ENCODE data around the gene DAAM1. TPM values are rescaled to one million over a fixed set of nuclear protein-coding genes. Genes with fewer than 3 reads are reported as not detected.

Gene DAAM1
- total RNA-seq, 1 donor from 2014 or later = 67.6 TPM

- Histone ChIP-seq H3K27me3 (no peaks in the 10 kb centered on the region), H3K36me3 (no peaks in the 10 kb centered on the region), H3K9me3 (no peaks in the 10 kb centered on the region), H3K27ac (no peak overlapping the region), H3K4me1 (peaks cover 8 to 42% of the 10 kb centered on the region in 2 donors), H3K4me3 (no peak overlapping the region)
- TF ChIP-seq, protein P1, sequence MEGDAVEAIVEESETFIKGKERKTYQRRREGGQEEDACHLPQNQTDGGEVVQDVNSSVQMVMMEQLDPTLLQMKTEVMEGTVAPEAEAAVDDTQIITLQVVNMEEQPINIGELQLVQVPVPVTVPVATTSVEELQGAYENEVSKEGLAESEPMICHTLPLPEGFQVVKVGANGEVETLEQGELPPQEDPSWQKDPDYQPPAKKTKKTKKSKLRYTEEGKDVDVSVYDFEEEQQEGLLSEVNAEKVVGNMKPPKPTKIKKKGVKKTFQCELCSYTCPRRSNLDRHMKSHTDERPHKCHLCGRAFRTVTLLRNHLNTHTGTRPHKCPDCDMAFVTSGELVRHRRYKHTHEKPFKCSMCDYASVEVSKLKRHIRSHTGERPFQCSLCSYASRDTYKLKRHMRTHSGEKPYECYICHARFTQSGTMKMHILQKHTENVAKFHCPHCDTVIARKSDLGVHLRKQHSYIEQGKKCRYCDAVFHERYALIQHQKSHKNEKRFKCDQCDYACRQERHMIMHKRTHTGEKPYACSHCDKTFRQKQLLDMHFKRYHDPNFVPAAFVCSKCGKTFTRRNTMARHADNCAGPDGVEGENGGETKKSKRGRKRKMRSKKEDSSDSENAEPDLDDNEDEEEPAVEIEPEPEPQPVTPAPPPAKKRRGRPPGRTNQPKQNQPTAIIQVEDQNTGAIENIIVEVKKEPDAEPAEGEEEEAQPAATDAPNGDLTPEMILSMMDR (IDR thresholded peaks at IDR 0.05) = no peak
- intact Hi-C loops (cut with DNase I) = no loop called here
- DNase-seq (ENCODE audit: low spot score in 2 of 2) = no peak
Measured at GRCh38 chr14:59204305-59204704, 15.8 kb downstream of the DAAM1 start.

DNA sequence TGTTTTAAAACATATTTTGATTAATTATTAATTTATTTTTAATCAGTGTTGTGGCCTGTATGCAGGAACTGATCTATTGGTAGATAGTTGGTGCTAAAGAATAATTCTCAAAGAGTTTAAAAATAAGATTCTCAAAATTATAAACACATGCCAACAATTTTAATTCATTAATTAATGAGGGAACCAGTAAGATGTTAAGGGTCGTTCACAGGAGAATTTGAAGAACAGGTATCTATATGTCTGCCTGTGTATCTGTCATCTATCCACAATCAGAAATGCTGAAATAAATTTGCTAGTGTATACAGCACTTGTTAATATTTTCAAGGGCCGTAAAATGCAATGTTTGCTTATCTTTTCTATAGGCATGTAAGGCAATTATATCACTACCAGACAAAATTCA, 18.4 kb downstream of the DAAM1 start:
- intact Hi-C loops (cut with DNase I) = no loop called here
- peaks cover 3 to 29% of the 10 kb centered on the region in 2 donors for H3K4me1 ChIP-seq

DNA sequence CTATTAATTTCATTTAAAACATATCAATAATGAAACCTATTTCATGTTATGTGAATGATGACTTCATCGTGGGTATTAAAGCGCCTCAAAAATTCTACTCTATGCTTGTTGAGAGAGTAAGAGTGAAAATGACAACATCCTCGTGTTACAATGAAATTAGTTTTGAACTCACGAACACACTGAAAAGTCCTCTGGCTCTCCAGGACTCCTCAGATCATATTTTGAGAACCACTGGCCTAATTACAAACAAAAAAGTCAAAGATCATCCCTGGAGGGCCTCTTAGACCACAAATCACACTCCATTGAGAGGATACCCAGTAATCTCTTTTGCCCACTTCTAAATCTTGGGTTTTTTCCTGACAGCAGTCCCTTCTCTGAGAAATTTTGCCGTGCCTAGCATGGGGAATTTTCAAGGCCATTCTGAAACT, 19.1 kb downstream of the DAAM1 start:
- TF ChIP-seq, protein P1 (IDR thresholded peaks at IDR 0.05) = no peak
- DNase-seq (ENCODE audit: low spot score in 2 of 2) = no peak
- H3K27me3 ChIP-seq = no peaks in the 10 kb centered on the region
- peak overlapping the region in 1 of 2 donors; percentile 12 for H3K27ac ChIP-seq
- intact Hi-C loops (cut with DNase I) = no loop called here
- peaks cover 0 to 29% of the 10 kb centered on the region in 2 donors for H3K4me1 ChIP-seq
- no peaks in the 10 kb centered on the region for H3K36me3 ChIP-seq
- H3K4me3 ChIP-seq = no peak overlapping the region
- no peaks in the 10 kb centered on the region for H3K9me3 ChIP-seq

More for the DNA sequence above, 18.4 kb downstream of the DAAM1 start:
- TF ChIP-seq, protein P1 (IDR thresholded peaks at IDR 0.05) = no peak
- Histone ChIP-seq H3K4me3 (no peak overlapping the region), H3K27me3 (no peaks in the 10 kb centered on the region), H3K36me3 (no peaks in the 10 kb centered on the region), H3K9me3 (no peaks in the 10 kb centered on the region), H3K27ac (no peak overlapping the region)
- no peak for DNase-seq (ENCODE audit: low spot score in 2 of 2)

GRCh38 chr14:59208224-59208814, 19.9 kb downstream of the DAAM1 start:
- Histone ChIP-seq H3K9me3 (no peaks in the 10 kb centered on the region), H3K27ac (peak overlapping the region in 1 of 2 donors; percentile 37), H3K4me1 (peaks cover 0 to 24% of the 10 kb centered on the region in 2 donors), H3K36me3 (no peaks in the 10 kb centered on the region), H3K4me3 (no peak overlapping the region), H3K27me3 (no peaks in the 10 kb centered on the region)
- intact Hi-C loops (cut with DNase I) = loop anchor here (2.0 kb wide), 1 partner anchor 18 kb away; no protein-coding TSS in a partner anchor
- TF ChIP-seq, protein P1 (IDR thresholded peaks at IDR 0.05) = no peak
- peak in 1 of 2 donors; percentile 70 for DNase-seq (ENCODE audit: low spot score in 2 of 2)

- Histone ChIP-seq H3K27ac (peak overlapping the region in 1 of 2 donors; percentile 37), H3K27me3 (no peaks in the 10 kb centered on the region), H3K9me3 (no peaks in the 10 kb centered on the region), H3K36me3 (no peaks in the 10 kb centered on the region), H3K4me3 (no peak overlapping the region), H3K4me1 (peaks cover 3 to 24% of the 10 kb centered on the region in 2 donors)
- TF ChIP-seq, protein P1 (IDR thresholded peaks at IDR 0.05) = no peak
- no peak for DNase-seq (ENCODE audit: low spot score in 2 of 2)
- intact Hi-C loops (cut with DNase I) = loop anchor here (2.0 kb wide), 1 partner anchor 18 kb away; no protein-coding TSS in a partner anchor
Measured at GRCh38 chr14:59208954-59209353, 20.5 kb downstream of the DAAM1 start.
